HG03460 (cell line): ENCODE results near the gene GSE1.

Source experiments
- ATAC-seq: cut with Tn5 transposase; IDR thresholded peaks from one replicate; pipeline ENCODE4 v1.9.1; 2021; ENCODE audit not compliant: unreplicated experiment

Gene GSE1

GRCh38 chr16:85605051-85605911 lies 7.8 kb upstream of the GSE1 start:
- ATAC-seq, result no peak

- ATAC-seq, result no peak
These were observed 6.9 kb upstream of the GSE1 start for GRCh38 chr16:85605912-85606841.

- no peak for ATAC-seq
These were observed 6.2 kb upstream of the GSE1 start for GRCh38 chr16:85606904-85607303.

- no peak for ATAC-seq
These were observed 5.8 kb upstream of the GSE1 start for GRCh38 chr16:85607321-85607765.

- no peak for ATAC-seq
These were observed 5.2 kb upstream of the GSE1 start for GRCh38 chr16:85607796-85608514.

- ATAC-seq, result no peak
These were observed 4.6 kb upstream of the GSE1 start for GRCh38 chr16:85608515-85608885.

DNA sequence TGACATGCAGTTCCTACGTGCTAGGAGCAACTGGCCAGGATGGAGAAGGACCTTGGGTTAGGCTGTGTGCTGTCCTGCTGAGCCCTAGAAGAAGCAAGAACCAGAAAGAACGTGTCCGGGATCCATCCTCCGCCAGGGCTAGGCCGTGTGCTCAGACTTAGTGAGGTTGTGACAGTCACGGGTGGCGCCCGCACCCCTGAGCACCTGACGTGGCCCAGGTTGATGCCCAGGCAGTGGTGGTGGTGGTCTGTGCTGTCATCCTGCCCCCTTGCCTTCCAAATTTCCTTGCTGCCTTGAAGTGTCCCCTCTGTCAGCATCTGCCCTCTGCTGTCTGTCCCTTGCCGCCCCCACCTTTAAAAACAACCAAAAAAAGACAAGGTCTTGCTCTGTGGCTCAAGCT lies 4.2 kb upstream of the GSE1 start:
- no peak for ATAC-seq

DNA sequence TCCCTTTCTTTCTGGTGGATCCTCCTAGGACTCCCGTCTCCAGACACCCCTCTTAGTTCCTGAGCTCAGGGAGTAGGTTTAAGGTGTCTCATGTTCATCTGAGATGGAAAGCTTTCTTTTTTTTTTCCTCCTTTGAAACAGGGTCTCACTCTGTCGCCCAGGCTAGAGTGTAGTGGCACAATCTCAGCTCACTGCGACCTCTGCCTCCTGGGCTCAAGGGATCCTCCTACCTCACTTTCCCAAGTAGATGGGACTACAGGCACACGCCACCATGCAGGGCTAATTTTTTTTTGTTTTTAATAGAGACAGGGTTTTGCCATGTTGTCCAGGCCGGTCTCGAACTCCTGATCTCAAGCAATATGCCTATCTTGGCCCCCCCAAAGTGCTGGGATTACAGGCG lies 3.6 kb upstream of the GSE1 start:
- no peak for ATAC-seq

GRCh38 chr16:85610059-85610445 lies 3.1 kb upstream of the GSE1 start:
- ATAC-seq, result no peak

DNA sequence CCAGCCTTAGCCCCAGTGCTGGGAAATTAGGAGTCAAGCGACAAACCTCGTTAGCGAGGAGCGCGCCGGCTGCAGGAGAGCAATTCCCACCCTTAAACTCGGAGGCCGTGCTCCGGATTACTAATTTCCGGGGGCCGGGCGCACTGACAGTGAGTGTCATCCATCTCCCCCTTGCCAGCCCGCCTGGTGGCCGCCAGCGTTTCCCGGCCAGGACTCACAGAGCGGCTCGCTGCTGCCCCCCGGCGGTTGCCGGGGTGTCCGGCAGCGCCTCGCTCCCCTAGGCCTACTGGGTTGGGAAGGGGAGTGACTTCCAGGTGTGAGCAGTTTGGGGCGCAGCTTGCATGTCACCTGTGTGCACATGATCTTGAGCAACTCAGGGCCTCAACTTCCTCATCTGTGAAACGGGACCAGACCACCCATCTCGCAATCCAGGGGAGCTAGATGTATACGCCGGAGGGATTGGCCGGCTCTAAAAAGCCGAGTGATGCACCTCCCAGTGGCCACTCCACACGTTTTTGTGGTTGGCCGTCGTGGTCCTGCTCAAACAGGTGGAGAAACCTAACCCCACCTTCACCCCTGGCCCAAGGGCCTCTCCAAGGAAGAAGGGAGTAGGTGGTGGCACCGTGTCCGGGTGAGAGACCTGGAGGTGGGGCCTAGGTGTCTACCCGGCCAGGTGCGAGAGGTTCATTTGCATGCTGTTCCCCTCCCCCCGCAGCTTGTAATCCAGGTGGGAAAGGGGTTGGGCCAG lies 2.5 kb upstream of the GSE1 start:
- peak; percentile 30 for ATAC-seq

- ATAC-seq, result no peak
These were observed 2.0 kb upstream of the GSE1 start for GRCh38 chr16:85611194-85611443.

- ATAC-seq, result no peak
These were observed 1.5 kb upstream of the GSE1 start for GRCh38 chr16:85611444-85612190.

DNA sequence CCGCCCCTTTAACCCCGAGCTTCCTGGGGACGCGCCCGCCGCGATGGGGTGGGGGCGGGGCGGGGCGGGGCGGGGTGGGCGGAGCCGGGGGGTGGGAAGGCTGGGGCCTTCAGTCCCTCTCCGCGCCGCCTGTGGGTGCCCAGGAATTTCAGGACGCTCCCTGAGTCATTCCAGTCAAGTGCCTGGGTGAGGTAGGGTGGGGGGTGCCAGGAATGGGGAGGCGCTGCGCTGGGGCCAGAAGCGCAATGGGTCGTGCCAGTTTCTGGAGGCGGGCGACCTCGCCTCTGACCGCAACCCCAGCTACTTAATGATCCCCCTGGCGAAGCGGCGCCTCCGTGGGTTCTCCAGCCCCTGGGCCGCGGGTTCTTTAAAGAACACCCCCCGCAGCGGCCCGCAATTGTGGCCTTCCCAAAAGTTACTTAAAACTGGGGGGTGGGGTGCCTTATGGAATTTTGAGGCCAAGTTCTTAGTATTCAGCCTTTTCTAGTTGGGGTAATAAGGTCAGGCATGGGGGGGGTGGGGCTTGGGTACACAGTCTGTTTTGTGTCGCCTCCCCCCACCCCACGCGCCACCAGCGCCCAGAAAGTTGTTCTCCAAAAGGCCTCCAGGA lies 826 bp upstream of the GSE1 start:
- ATAC-seq, result no peak

DNA sequence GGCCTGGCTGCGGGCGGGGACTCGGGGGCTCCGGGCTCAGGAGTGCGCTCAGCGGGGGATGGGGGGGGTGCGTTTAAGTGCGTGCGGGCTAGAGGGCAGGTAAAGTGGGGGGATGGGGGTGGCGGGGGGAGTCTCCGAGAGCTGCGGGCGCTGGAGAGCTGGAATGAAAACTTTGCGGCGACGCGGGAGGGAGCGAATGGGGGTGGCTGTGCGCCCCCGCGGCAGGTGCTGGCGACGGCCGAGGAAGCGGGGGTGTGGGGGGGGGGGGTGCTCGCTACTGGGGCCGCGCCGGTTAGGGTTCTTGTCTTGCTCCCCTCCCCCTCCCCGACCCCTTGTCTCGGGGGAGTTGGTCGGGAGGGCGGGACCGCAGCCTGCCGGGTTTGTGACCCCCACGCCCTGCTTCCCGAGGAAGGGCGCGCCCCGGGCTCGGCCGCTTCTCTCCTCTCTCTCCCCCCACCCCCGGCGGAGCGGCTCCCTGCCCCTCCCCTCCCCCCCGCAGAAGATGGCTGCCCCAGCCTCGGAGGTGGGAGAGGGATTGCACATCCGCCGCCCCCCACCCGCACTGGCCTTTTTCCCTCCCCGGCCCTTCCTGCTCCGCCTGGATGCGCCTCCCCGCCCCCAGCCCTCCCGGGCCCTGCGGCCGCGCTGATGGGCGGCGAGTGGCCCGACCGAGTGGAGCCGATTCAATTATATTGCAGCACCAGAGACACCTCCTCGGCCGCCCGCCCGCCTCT lies 649 bp downstream of the GSE1 start:
- no peak for ATAC-seq

- no peak for ATAC-seq
These were observed 1.4 kb downstream of the GSE1 start for GRCh38 chr16:85614338-85615013.

DNA sequence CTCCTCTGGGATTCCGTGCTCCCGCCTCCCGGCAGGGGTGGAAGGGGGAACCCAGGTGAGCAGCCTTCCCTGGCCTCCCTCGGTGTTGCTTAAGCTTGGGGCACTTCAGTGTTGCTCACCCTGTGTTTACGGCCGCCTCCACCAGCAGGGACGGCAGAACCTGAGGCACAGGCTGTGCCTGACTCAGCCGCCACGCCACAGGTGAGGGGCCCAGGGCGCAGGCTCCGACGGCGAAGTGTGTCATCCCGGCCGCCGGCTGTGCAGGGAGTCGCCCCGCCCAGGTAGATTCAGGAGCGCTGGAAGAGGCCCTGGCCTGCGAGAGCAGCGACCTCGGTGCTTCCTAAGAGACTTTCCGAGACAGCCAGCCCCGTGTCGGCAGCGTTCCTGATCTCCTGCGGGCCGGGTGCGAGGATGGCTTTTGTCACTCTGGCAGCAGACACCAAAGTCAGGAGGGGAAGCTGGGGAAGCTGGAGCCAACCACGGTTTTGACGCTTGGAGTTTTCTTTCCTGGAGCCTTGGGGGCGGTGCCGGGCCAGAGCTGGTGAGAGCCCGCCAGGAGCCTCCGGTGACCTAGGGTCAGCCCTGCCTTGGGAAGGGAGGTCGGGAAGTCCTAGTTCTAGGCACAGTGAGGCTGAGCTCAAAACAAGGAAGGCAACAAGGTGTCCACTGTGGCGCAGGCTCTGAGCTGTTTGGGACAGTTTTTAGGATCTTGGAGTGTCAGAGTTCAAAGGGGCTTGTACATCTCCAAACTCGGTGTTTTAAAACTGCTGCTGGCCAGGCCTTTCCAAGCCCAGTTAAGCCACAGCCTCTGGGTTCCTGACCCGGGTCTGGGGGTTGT lies 2.1 kb downstream of the GSE1 start:
- no peak for ATAC-seq

- ATAC-seq, result peak; percentile 40
These were observed 2.9 kb downstream of the GSE1 start for GRCh38 chr16:85615852-85616606.
